OCI-LY1 (cell line): ENCODE data around the gene CDKL4.

Experiments used
- CTCF ChIP-seq: fragments of 200-600 bp; sonication (generic), shearing (Covaris generic); IDR thresholded peaks from 2 replicates; pipeline ENCODE4 v1.5.1; 2017; ENCODE audit warnings: mild to moderate bottlenecking, antibody characterized with exemption, low read length, moderate library complexity, mixed read lengths
- EZH2 ChIP-seq: fragments of 200-600 bp; sonication (generic), shearing (Covaris generic); IDR thresholded peaks from 2 replicates; pipeline ENCODE4 v1.8.0; 2017; ENCODE audit warnings: borderline replicate concordance, mixed run types, mild to moderate bottlenecking, antibody characterized with exemption, low read length, moderate library complexity, mixed read lengths

GRCh38 chr2:39202639-39203369 is 41.0 kb downstream of the CDKL4 start:
- TF ChIP-seq CTCF: no peak
- TF ChIP-seq EZH2: no peak
